ENCODE results near the gene SLC25A43.
"Not testable (repeated sequence)": the region's sequence is repeated elsewhere in the genome, so short reads cannot be mapped to it uniquely, and the experiment has no call there.

The SLC25A43 gene

GRCh38 chrX:119398974-119399771 is at the start of gene SLC25A43:
TSS of gene SLC25A43 (plus strand) at chrX:119399336. CDS start at chrX:119399404, 68 bp downstream.
- H3K4me3 ChIP-seq (ENCODE audit: low read depth, low read length), result peak within 1 kb of the TSS; percentile 39

GRCh38 chrX:119359618-119360382 is 39.3 kb upstream of the SLC25A43 start:
- no peak overlapping the region for H3K4me3 ChIP-seq (ENCODE audit: low read depth, low read length)

DNA sequence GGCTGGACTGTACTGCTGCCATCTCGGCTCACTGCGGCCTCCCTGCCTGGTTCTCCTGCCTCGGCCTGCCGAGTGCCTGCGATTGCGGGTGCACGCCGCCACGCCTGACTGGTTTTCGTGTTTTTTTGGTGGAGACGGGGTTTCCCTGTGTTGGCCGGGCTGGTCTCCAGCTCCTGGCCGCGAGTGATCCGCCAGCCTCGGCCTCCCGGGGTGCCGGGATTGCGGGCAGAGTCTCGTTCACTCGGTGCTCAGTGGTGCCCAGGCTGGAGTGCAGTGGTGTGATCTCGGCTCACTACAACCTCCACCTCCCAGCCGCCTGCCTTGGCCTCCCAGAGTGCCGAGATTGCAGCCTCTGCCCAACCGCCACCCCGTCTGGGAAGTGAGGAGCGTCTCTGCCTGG is 37.7 kb upstream of the SLC25A43 start:
- H3K4me3 ChIP-seq (ENCODE audit: low read depth, low read length), result not testable (repeated sequence)

GRCh38 chrX:119362074-119362473 is 37.1 kb upstream of the SLC25A43 start:
- H3K4me3 ChIP-seq (ENCODE audit: low read depth, low read length), result not testable (repeated sequence)

- H3K4me3 ChIP-seq (ENCODE audit: low read depth, low read length), result no peak overlapping the region
Measured at GRCh38 chrX:119363391-119363790, 35.7 kb upstream of the SLC25A43 start.

GRCh38 chrX:119371861-119372260 is 27.3 kb upstream of the SLC25A43 start:
- H3K4me3 ChIP-seq (ENCODE audit: low read depth, low read length), result not testable (repeated sequence)

- no peak overlapping the region for H3K4me3 ChIP-seq (ENCODE audit: low read depth, low read length)
Measured at GRCh38 chrX:119374736-119375135, 24.4 kb upstream of the SLC25A43 start.

- H3K4me3 ChIP-seq (ENCODE audit: low read depth, low read length), result no peak overlapping the region
Measured at GRCh38 chrX:119375561-119375960, 23.6 kb upstream of the SLC25A43 start.

DNA sequence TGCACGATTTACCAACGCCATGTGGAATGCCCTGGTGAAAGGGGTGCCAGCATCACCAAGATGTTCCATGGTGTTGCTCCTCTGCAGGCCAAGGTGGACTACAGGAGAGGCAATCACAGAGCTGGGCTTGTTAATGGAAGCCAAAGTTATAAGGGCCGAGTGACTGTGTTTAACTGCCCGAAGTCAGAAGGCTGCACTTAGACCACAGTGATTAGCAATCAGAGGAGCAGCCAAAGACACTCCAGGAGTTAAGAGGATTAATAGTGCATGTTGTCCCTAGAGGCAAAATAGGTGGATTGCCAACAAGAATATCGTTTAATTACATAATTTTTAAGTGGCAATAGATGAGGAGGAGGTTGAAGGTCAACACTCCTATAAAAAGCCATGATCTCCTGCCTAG is 22.8 kb upstream of the SLC25A43 start:
- no peak overlapping the region for H3K4me3 ChIP-seq (ENCODE audit: low read depth, low read length)

GRCh38 chrX:119381349-119381944 is 17.7 kb upstream of the SLC25A43 start:
- H3K4me3 ChIP-seq (ENCODE audit: low read depth, low read length), result no peak overlapping the region

GRCh38 chrX:119382606-119383005 is 16.5 kb upstream of the SLC25A43 start:
- H3K4me3 ChIP-seq (ENCODE audit: low read depth, low read length), result no peak overlapping the region

DNA sequence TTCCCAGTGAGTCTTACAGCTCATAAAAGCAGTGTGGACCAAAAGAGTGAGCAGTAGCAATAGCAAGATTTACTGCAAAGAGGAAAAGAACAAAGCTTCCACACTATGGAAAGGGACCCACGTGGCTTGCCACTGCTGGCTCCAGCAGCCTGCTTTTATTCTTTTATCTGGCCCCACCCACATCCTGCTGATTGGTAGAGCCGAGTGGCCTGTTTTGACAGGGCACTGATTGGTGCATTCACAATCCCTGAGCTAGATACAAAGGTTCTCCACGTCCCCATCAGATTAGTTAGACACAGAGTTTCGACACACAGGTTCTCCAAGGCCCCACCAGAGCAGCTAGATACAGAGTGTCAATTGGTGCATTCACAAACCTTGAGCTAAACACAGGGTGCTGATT is 12.5 kb upstream of the SLC25A43 start:
- not testable (repeated sequence) for H3K4me3 ChIP-seq (ENCODE audit: low read depth, low read length)

GRCh38 chrX:119387426-119387825 is 11.7 kb upstream of the SLC25A43 start:
- H3K4me3 ChIP-seq (ENCODE audit: low read depth, low read length), result not testable (repeated sequence)

DNA sequence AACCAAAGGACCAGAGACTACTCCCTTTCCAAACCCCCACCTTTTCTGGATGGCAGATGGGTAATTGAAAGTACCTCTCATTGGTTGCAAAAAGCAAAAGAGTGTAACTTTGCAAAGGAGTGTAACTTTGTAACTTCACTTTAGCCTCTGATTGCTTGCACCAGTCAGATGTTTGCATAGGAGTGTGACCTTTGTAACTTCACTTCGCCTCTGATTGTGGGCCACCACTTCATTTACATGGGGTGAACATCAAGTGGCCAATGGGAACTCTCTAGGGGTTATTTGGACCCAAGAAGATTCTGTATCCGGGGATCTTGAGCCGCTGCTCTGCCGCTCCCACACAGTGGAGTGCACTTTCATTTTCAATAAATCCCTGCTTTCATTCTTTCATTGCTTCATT is 9.9 kb upstream of the SLC25A43 start:
- H3K4me3 ChIP-seq (ENCODE audit: low read depth, low read length), result no peak overlapping the region

- H3K4me3 ChIP-seq (ENCODE audit: low read depth, low read length), result no peak overlapping the region
Measured at GRCh38 chrX:119389871-119390501, 9.2 kb upstream of the SLC25A43 start.

DNA sequence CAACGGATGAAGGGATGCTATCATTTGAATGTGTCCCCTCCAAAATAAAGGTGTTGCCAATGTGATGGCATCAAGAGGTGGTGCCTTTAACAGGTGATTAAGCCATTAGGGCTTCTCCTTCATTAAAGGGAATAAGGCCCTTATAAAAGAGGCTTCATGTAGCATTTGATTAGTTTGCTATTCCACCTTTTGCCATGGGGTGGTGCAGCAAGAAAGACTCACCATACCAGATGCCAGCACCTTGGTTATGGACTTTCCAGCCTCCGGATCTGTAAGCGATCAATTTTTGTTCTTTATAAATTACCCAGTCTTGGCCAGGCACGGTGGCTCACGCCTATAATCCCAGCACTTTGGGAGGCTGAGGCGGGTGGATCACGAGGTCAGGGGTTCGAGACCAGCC is 7.9 kb upstream of the SLC25A43 start:
- H3K4me3 ChIP-seq (ENCODE audit: low read depth, low read length), result no peak overlapping the region

- no peak overlapping the region for H3K4me3 ChIP-seq (ENCODE audit: low read depth, low read length)
Measured at GRCh38 chrX:119393144-119393543, 6.0 kb upstream of the SLC25A43 start.

- peak overlapping the region; percentile 39 for H3K4me3 ChIP-seq (ENCODE audit: low read depth, low read length)
Measured at GRCh38 chrX:119398587-119398973, 556 bp upstream of the SLC25A43 start.

- H3K4me3 ChIP-seq (ENCODE audit: low read depth, low read length), result peak overlapping the region; percentile 13
Measured at GRCh38 chrX:119399772-119400101, 601 bp downstream of the SLC25A43 start.

- no peak overlapping the region for H3K4me3 ChIP-seq (ENCODE audit: low read depth, low read length)
Measured at GRCh38 chrX:119401569-119401968, 2.4 kb downstream of the SLC25A43 start.

DNA sequence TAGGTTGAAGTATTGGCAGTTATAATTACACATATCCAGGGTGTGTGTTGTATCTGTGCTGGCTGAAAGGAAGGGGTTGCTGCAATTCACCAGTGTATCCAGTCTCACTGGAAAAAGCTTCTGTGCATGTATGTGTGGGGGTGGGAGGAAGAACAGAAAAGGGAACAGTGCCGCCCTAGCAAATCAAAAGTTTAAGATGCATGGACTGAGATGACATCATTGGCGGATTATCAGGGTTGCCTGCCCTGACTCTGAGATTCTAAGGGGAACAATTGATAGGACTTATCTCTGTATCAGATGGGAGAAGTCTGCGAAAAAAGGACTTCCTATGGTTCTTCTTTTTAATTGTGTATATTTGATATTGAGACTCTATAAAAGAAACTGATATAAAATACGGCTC is 3.5 kb downstream of the SLC25A43 start:
- no peak overlapping the region for H3K4me3 ChIP-seq (ENCODE audit: low read depth, low read length)
